Measurements from ENCODE around the gene ADD2.

Gene ADD2

GRCh38 chr2:70698847-70699246, 69.2 kb downstream of the ADD2 start:
- no peak for DNase-seq

GRCh38 chr2:70697603-70698383, 70.2 kb downstream of the ADD2 start:
- DNase-seq: no peak

GRCh38 chr2:70696142-70696541, 71.9 kb downstream of the ADD2 start:
- DNase-seq: no peak

GRCh38 chr2:70692256-70692655, 75.7 kb downstream of the ADD2 start:
- DNase-seq: no peak

- no peak for DNase-seq
Measured at GRCh38 chr2:70691497-70692140, 76.4 kb downstream of the ADD2 start.

- DNase-seq: no peak
Measured at GRCh38 chr2:70690846-70691245, 77.2 kb downstream of the ADD2 start.

GRCh38 chr2:70688427-70688826, 79.6 kb downstream of the ADD2 start:
- no peak for DNase-seq

GRCh38 chr2:70687461-70687795, 80.6 kb downstream of the ADD2 start:
- no peak for DNase-seq

GRCh38 chr2:70686577-70687460, 81.2 kb downstream of the ADD2 start:
- DNase-seq: peak; percentile 44

GRCh38 chr2:70685771-70686171, 82.2 kb downstream of the ADD2 start:
- no peak for DNase-seq

GRCh38 chr2:70684846-70685622, 83.0 kb downstream of the ADD2 start:
- DNase-seq: no peak

GRCh38 chr2:70683455-70683854, 84.5 kb downstream of the ADD2 start:
- no peak for DNase-seq

- DNase-seq: no peak
Measured at GRCh38 chr2:70680735-70681134, 87.3 kb downstream of the ADD2 start.

GRCh38 chr2:70679259-70679658, 88.7 kb downstream of the ADD2 start:
- DNase-seq: no peak

GRCh38 chr2:70678576-70679143, 89.3 kb downstream of the ADD2 start:
- DNase-seq: no peak

GRCh38 chr2:70676301-70677035, 91.5 kb downstream of the ADD2 start:
- DNase-seq: no peak

GRCh38 chr2:70675862-70676261, 92.1 kb downstream of the ADD2 start:
- no peak for DNase-seq

- DNase-seq: no peak
Measured at GRCh38 chr2:70674636-70675430, 93.2 kb downstream of the ADD2 start.

GRCh38 chr2:70673041-70673647, 94.9 kb downstream of the ADD2 start:
- DNase-seq: no peak

- no peak for DNase-seq
Measured at GRCh38 chr2:70671092-70671675, 96.8 kb downstream of the ADD2 start.

Measured in stimulated activated CD4-positive, alpha-beta T cell treated with anti-CD3 and anti-CD28 coated beads, Interleukin-1b, Interleukin-23, amount 100 ng/mL, for 48 hours (primary cell).